Measurements from ENCODE around the gene CLEC11A. TPM values are rescaled to one million over a fixed set of nuclear protein-coding genes. Genes with fewer than 3 reads are reported as not detected.

Gene CLEC11A
- total RNA-seq (10 to 100 TPM in 1 of 2 donors, 1 to 10 TPM in 1; 2.6 to 11.0 TPM), polyA plus RNA-seq (1 to 10 TPM; 2.4 to 8.5 TPM)

GRCh38 chr19:50723069-50723468, at the start of gene CLEC11A:
TSS of gene CLEC11A (plus strand) at chr19:50723364. CDS start at chr19:50723526, 162 bp downstream.
- TF ChIP-seq FOXA2 (IDR thresholded peaks at IDR 0.05), result no peak
- no peak for TF ChIP-seq GABPA (IDR thresholded peaks at IDR 0.05 in 1 of 2, conservative IDR thresholded peaks at IDR 0.05 in 1 of 2)
- TF ChIP-seq HNF4G (IDR thresholded peaks at IDR 0.05), result no peak
- TF ChIP-seq ATF3 (IDR thresholded peaks at IDR 0.05), result no peak
- Histone ChIP-seq H3K27ac (ENCODE audit: low read depth in 1 of 2, low read length in 2 of 2) (peak within 1 kb of the TSS; percentile 47 to 55), H3K27me3 (ENCODE audit: control insufficient read depth in 4 of 4, insufficient read depth in 4 of 4, low read length in 3 of 4) (peaks cover 0 to 7% (median 3%) of the 10 kb centered on the region in 4 donors), H3K36me3 (ENCODE audit: control insufficient read depth in 4 of 4, insufficient read depth in 3 of 4, low read depth in 1 of 4, low read length in 3 of 4) (no peaks in the 10 kb centered on the region), H3K9ac (ENCODE audit: low read depth in 1 of 2, low read length in 2 of 2) (no peak within 1 kb of the TSS), H3K4me3 (ENCODE audit: low read depth in 1 of 3, low read length in 3 of 3) (peak within 1 kb of the TSS in 2 of 3 donors; percentile 40 to 63), H3K4me1 (ENCODE audit: control insufficient read depth in 4 of 4, insufficient read depth in 4 of 4, low read length in 3 of 4) (peaks cover 3 to 29% (median 14%) of the 10 kb centered on the region in 4 donors), H3K9me3 (ENCODE audit: control insufficient read depth in 4 of 4, low read length in 3 of 4) (no peaks in the 10 kb centered on the region)
- whole genome bisulfite sequencing, result 18% methylated on average over 15 of the region's 15 CpGs
- no peak for DNase-seq (ENCODE audit: low spot score)

- H3K9ac ChIP-seq (ENCODE audit: low read depth in 1 of 2, low read length in 2 of 2), result no peak overlapping the region
- DNase-seq (ENCODE audit: low spot score), result no peak
- H3K36me3 ChIP-seq (ENCODE audit: control insufficient read depth in 4 of 4, insufficient read depth in 3 of 4, low read depth in 1 of 4, low read length in 3 of 4), result no peaks in the 10 kb centered on the region
- WGBS, result 65% methylated on average over 1 of the region's 1 CpG
- TF ChIP-seq ZBTB33 (IDR thresholded peaks at IDR 0.05) (no peak), YY1 (IDR thresholded peaks at IDR 0.05) (no peak), TAF1 (conservative IDR thresholded peaks at IDR 0.05) (no peak), RXRA (IDR thresholded peaks at IDR 0.05) (no peak)
- no peak overlapping the region for H3K27ac ChIP-seq (ENCODE audit: low read depth in 1 of 2, low read length in 2 of 2)
- no peaks in the 10 kb centered on the region for H3K4me1 ChIP-seq (ENCODE audit: control insufficient read depth in 4 of 4, insufficient read depth in 4 of 4, low read length in 3 of 4)
- H3K9me3 ChIP-seq (ENCODE audit: control insufficient read depth in 4 of 4, low read length in 3 of 4), result peaks cover 0 to 4% (median 3%) of the 10 kb centered on the region in 4 donors
- H3K4me3 ChIP-seq (ENCODE audit: low read depth in 1 of 3, low read length in 3 of 3), result no peak overlapping the region
- peaks cover 0 to 10% (median 1%) of the 10 kb centered on the region in 4 donors for H3K27me3 ChIP-seq (ENCODE audit: control insufficient read depth in 4 of 4, insufficient read depth in 4 of 4, low read length in 3 of 4)
Observed at GRCh38 chr19:50676625-50677197, 46.5 kb upstream of the CLEC11A start.

- no peaks in the 10 kb centered on the region for H3K4me1 ChIP-seq (ENCODE audit: control insufficient read depth in 4 of 4, insufficient read depth in 4 of 4, low read length in 3 of 4)
- TF ChIP-seq SP1 (IDR thresholded peaks at IDR 0.05), result no peak
- TF ChIP-seq TAF1 (conservative IDR thresholded peaks at IDR 0.05), result no peak
- no peak for TF ChIP-seq ZBTB33 (IDR thresholded peaks at IDR 0.05)
- no peak for TF ChIP-seq JUND (IDR thresholded peaks at IDR 0.05)
- TF ChIP-seq CTCF (IDR thresholded peaks at IDR 0.05; ENCODE audit: low read depth, low read length, missing input control), result no peak
- no peak for TF ChIP-seq EGR1 (IDR thresholded peaks at IDR 0.05; ENCODE audit: low read depth in 2 of 2)
- no peak for TF ChIP-seq FOXA2 (IDR thresholded peaks at IDR 0.05)
- no peak for TF ChIP-seq HNF4G (IDR thresholded peaks at IDR 0.05)
- no peak for TF ChIP-seq MAX (IDR thresholded peaks at IDR 0.05)
- TF ChIP-seq RXRA (IDR thresholded peaks at IDR 0.05), result no peak
- TF ChIP-seq HNF4A (conservative IDR thresholded peaks at IDR 0.05), result no peak
- TF ChIP-seq FOXA1 (IDR thresholded peaks at IDR 0.05), result no peak
- no peak for TF ChIP-seq NR2F2 (IDR thresholded peaks at IDR 0.05)
- peaks cover 0 to 4% (median 3%) of the 10 kb centered on the region in 4 donors for H3K9me3 ChIP-seq (ENCODE audit: control insufficient read depth in 4 of 4, low read length in 3 of 4)
- no peak overlapping the region for H3K9ac ChIP-seq (ENCODE audit: low read depth in 1 of 2, low read length in 2 of 2)
- no peak for DNase-seq (ENCODE audit: low spot score)
- 39% methylated on average over 5 of the region's 5 CpGs for WGBS
- H3K27me3 ChIP-seq (ENCODE audit: control insufficient read depth in 4 of 4, insufficient read depth in 4 of 4, low read length in 3 of 4), result peaks cover 0 to 10% (median 1%) of the 10 kb centered on the region in 4 donors
- no peak overlapping the region for H3K4me3 ChIP-seq (ENCODE audit: low read depth in 1 of 3, low read length in 3 of 3)
- H3K36me3 ChIP-seq (ENCODE audit: control insufficient read depth in 4 of 4, insufficient read depth in 3 of 4, low read depth in 1 of 4, low read length in 3 of 4), result no peaks in the 10 kb centered on the region
- H3K27ac ChIP-seq (ENCODE audit: low read depth in 1 of 2, low read length in 2 of 2), result no peak overlapping the region
Observed at GRCh38 chr19:50677636-50678035, 45.5 kb upstream of the CLEC11A start.

All from liver (tissue), 9 donors.